SK-N-SH treated with all-trans-retinoic acid at 6 μM for 48 hours (cell line): ENCODE results near the gene MUC20.

Experiments used
- ATAC-seq: fragments of 200-7000 bp; cut with Tn5 transposase; 3 replicates; pipeline ENCODE4 v1.9.1; 2020; ENCODE audit warnings: mild to moderate bottlenecking, moderate library complexity
- ARNTL ChIP-seq: fragments of 450-650 bp; formaldehyde crosslinking; IDR thresholded peaks from 2 replicates; pipeline ENCODE4 v1.5.0; 2020; ENCODE audit warnings: low read depth, mild to moderate bottlenecking, moderate library complexity, borderline replicate concordance
- CREB5 ChIP-seq: fragments of 250-450 bp; sonication (Bioruptor Pico); IDR thresholded peaks from 2 replicates; pipeline ENCODE4 v1.5.1; 2020; ENCODE audit warnings: low read depth, mild to moderate bottlenecking, moderate library complexity
- CSDC2 ChIP-seq: fragments of 250-450 bp; sonication (Bioruptor Pico); IDR thresholded peaks from 2 replicates; pipeline ENCODE4 v1.5.0; 2020; ENCODE audit warnings: mild to moderate bottlenecking, moderate library complexity
- CSRNP3 ChIP-seq: fragments of 250-450 bp; sonication (Bioruptor Pico); IDR thresholded peaks from 2 replicates; pipeline ENCODE4 v1.5.1; 2021; ENCODE audit warnings: mild to moderate bottlenecking, moderate library complexity
- ESRRG ChIP-seq: fragments of 250-450 bp; sonication (Bioruptor Pico); IDR thresholded peaks from 2 replicates; pipeline ENCODE4 v1.6.1; 2021; ENCODE audit warnings: mild to moderate bottlenecking
- GLIS3 ChIP-seq: fragments of 250-450 bp; sonication (Bioruptor Pico); IDR thresholded peaks from 2 replicates; pipeline ENCODE4 v1.5.0; 2020; ENCODE audit warnings: mild to moderate bottlenecking, moderate library complexity
- OSR1 ChIP-seq: fragments of 250-450 bp; sonication (Bioruptor Pico); IDR thresholded peaks from 2 replicates; pipeline ENCODE4 v1.8.0; 2022; ENCODE audit warnings: moderate library complexity, mild to moderate bottlenecking, inconsistent platforms
- PATZ1 ChIP-seq: fragments of 250-450 bp; sonication (Bioruptor Pico); IDR thresholded peaks from 2 replicates; pipeline ENCODE4 v1.8.0; 2020; ENCODE audit warnings: mild to moderate bottlenecking, moderate library complexity, borderline replicate concordance
- PPARA ChIP-seq: fragments of 250-450 bp; sonication (Bioruptor Pico); IDR thresholded peaks from 2 replicates; pipeline ENCODE4 v1.5.0; 2020; ENCODE audit warnings: mild to moderate bottlenecking, borderline replicate concordance
- RARB ChIP-seq: fragments of 250-450 bp; sonication (Bioruptor Pico); IDR thresholded peaks from 2 replicates; pipeline ENCODE4 v1.8.0; 2021; ENCODE audit warnings: mild to moderate bottlenecking, moderate library complexity
- TCF4 ChIP-seq: fragments of 250-450 bp; sonication (Bioruptor Pico); IDR thresholded peaks from 2 replicates; pipeline ENCODE4 v1.8.0; 2021; ENCODE audit warnings: mild to moderate bottlenecking, moderate library complexity, borderline replicate concordance
- TOX ChIP-seq: fragments of 250-450 bp; sonication (Bioruptor Pico); IDR thresholded peaks from 2 replicates; pipeline ENCODE4 v1.8.0; 2021; ENCODE audit warnings: mild to moderate bottlenecking, moderate library complexity, borderline replicate concordance
- TSHZ2 ChIP-seq: fragments of 250-450 bp; sonication (Bioruptor Pico); IDR thresholded peaks from 2 replicates; pipeline ENCODE4 v1.5.0; 2020; ENCODE audit warnings: mild to moderate bottlenecking, moderate library complexity
- ZC3H10 ChIP-seq: fragments of 250-450 bp; sonication (Bioruptor Pico); IDR thresholded peaks from 2 replicates; pipeline ENCODE4 v1.5.1; 2021; ENCODE audit warnings: mild to moderate bottlenecking, moderate library complexity
- ZNF565 ChIP-seq: fragments of 450-650 bp; formaldehyde crosslinking; conservative IDR thresholded peaks from 2 replicates; pipeline ENCODE4 v1.5.0; 2020; ENCODE audit warnings: low read depth, mild to moderate bottlenecking, moderate library complexity
- ZNF70 ChIP-seq: fragments of 450-650 bp; formaldehyde crosslinking; IDR thresholded peaks from 2 replicates; pipeline ENCODE4 v1.5.0; 2020; ENCODE audit warnings: mild to moderate bottlenecking, moderate library complexity
- ZNF8 ChIP-seq: fragments of 450-650 bp; formaldehyde crosslinking; IDR thresholded peaks from 2 replicates; pipeline ENCODE4 v1.5.0; 2020; ENCODE audit warnings: mild to moderate bottlenecking, moderate library complexity

The MUC20 gene

GRCh38 chr3:195699860-195700259, 20.9 kb upstream of the MUC20 start:
- TF ChIP-seq OSR1 (CRISPR knock-in tag), result no peak
- TF ChIP-seq, all 23 proteins: peak for 0

GRCh38 chr3:195700319-195700718, 20.5 kb upstream of the MUC20 start:
- ATAC-seq, result no peak
- no peak for TF ChIP-seq ZNF70 (CRISPR knock-in tag)
- no peak for TF ChIP-seq CSRNP3 (CRISPR knock-in tag)
- no peak for TF ChIP-seq ESRRG
- no peak for TF ChIP-seq CSDC2 (CRISPR knock-in tag)
- TF ChIP-seq TCF4 (CRISPR knock-in tag), result no peak
- no peak for TF ChIP-seq PPARA (CRISPR knock-in tag)
- no peak for TF ChIP-seq CREB5 (CRISPR knock-in tag)
- no peak for TF ChIP-seq ZNF8 (CRISPR knock-in tag)
- TF ChIP-seq OSR1 (CRISPR knock-in tag), result no peak
- TF ChIP-seq ZNF565, result no peak
- no peak for TF ChIP-seq TOX
- TF ChIP-seq GLIS3 (CRISPR knock-in tag), result no peak
- TF ChIP-seq ZC3H10, result no peak
- no peak for TF ChIP-seq ARNTL
- TF ChIP-seq, all 23 proteins: peak for 0

More at GRCh38 chr3:195699860-195700259, 20.9 kb upstream of the MUC20 start:
- no peak for ATAC-seq

- no peak for ATAC-seq
- no peak for TF ChIP-seq ZNF70 (CRISPR knock-in tag)
- no peak for TF ChIP-seq TSHZ2 (CRISPR knock-in tag)
- TF ChIP-seq CREB5 (CRISPR knock-in tag), result no peak
- TF ChIP-seq RARB (CRISPR knock-in tag), result no peak
- no peak for TF ChIP-seq TCF4 (CRISPR knock-in tag)
- TF ChIP-seq PATZ1 (CRISPR knock-in tag), result no peak
- no peak for TF ChIP-seq ESRRG
- no peak for TF ChIP-seq ARNTL
- TF ChIP-seq ZNF565, result no peak
Measured at GRCh38 chr3:195701042-195701915, 19.5 kb upstream of the MUC20 start.

- ATAC-seq, result no peak
- TF ChIP-seq PATZ1 (CRISPR knock-in tag) (no peak), TOX (no peak), GLIS3 (CRISPR knock-in tag) (no peak), ESRRG (no peak), CREB5 (CRISPR knock-in tag) (no peak), CSRNP3 (CRISPR knock-in tag) (no peak), CSDC2 (CRISPR knock-in tag) (no peak)
Measured at GRCh38 chr3:195703776-195704175, 17.0 kb upstream of the MUC20 start.
